Prostate gland (tissue), 2 donors: Measurements from ENCODE around the gene SH3PXD2A.

Experiments
- CTCF ChIP-seq, 4 experiments: fragments of 200-600 bp in 2 of 4; fragments of 450-650 bp in 2 of 4; sonication (generic) in 2 of 4; IDR thresholded peaks; 1 replicate in 3 of 4; 2 replicates in 1 of 4; pipeline ENCODE4 v1.5.1; 2016 to 2019; ENCODE audit warnings: antibody characterized with exemption in 4 of 4, mild to moderate bottlenecking in 2 of 4, moderate library complexity in 2 of 4
- POLR2A ChIP-seq: fragments of 450-650 bp; IDR thresholded peaks from one replicate; pipeline ENCODE4 v1.6.1; 2016; ENCODE audit warnings: antibody characterized with exemption, mild to moderate bottlenecking
- POLR2AphosphoS5 ChIP-seq: sonication (generic); formaldehyde crosslinking; IDR thresholded peaks from one replicate; pipeline ENCODE4 v1.6.1; 2017; ENCODE audit warnings: antibody characterized with exemption

DNA sequence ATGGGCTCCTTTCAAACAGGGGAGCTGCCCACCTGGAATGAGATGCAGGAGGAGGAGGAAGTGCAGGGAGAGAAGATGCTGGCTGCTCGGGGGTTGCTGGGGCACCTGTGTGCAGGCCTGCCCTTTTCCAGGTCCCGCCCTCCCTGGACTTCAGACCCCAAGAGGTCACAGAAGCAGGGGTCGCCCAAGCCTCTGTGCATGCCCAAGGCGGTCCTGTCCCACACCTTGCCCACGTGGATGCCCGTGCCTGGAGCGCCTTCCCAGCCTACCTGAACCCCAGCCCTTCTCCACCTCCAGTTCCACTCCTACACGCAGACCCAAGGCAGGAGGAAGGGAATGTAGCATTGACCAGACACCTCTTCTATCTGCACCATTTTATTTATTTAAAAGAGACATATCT, 71.3 kb downstream of the SH3PXD2A start:
- no peak for TF ChIP-seq POLR2A
- no peak for TF ChIP-seq CTCF (IDR thresholded peaks at IDR 0.05)
- TF ChIP-seq POLR2AphosphoS5, result no peak
